Fibroblast of mammary gland (primary cell): Measurements from ENCODE around the gene NOS1.

Experiments
- DNase-seq: peaks from one replicate; pipeline ENCODE4 v3.0.0-alpha.2; 2010; ENCODE audit warnings: low read depth
- H3K4me3 ChIP-seq: 2 replicates; pipeline ENCODE4 v1.5.1; 2011; ENCODE audit warnings: low read depth, mild to moderate bottlenecking, low read length, moderate library complexity; ENCODE audit not compliant: control insufficient read depth
- TF ChIP-seq, protein P1 (sequence below): conservative IDR thresholded peaks from 2 replicates; pipeline ENCODE4 v1.5.1; 2011; ENCODE audit warnings: low read depth, low read length, inconsistent platforms; ENCODE audit not compliant: control insufficient read depth, insufficient read depth

Gene NOS1

DNA sequence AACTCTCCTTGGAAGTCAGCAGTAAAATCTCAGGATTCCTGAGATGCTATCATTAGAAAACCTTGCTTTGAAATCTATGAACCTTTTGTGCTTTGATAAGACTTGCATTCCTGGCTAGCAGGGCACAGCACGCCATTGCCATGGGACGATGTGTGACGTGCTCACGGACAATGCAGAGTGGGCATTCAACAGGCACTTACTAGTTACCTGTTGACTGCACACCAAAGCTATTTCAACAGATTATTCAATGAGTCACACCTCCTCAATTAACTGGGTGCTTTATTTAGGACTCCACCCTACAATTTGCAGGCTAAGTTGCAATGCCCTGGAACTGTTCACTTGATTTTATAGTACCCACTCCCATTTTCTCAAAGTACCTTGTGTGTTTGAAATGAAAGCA lies 11.3 kb downstream of the NOS1 start:
- TF ChIP-seq, protein P1, sequence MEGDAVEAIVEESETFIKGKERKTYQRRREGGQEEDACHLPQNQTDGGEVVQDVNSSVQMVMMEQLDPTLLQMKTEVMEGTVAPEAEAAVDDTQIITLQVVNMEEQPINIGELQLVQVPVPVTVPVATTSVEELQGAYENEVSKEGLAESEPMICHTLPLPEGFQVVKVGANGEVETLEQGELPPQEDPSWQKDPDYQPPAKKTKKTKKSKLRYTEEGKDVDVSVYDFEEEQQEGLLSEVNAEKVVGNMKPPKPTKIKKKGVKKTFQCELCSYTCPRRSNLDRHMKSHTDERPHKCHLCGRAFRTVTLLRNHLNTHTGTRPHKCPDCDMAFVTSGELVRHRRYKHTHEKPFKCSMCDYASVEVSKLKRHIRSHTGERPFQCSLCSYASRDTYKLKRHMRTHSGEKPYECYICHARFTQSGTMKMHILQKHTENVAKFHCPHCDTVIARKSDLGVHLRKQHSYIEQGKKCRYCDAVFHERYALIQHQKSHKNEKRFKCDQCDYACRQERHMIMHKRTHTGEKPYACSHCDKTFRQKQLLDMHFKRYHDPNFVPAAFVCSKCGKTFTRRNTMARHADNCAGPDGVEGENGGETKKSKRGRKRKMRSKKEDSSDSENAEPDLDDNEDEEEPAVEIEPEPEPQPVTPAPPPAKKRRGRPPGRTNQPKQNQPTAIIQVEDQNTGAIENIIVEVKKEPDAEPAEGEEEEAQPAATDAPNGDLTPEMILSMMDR = no peak
- DNase-seq = no peak
- no peak overlapping the region for H3K4me3 ChIP-seq

DNA sequence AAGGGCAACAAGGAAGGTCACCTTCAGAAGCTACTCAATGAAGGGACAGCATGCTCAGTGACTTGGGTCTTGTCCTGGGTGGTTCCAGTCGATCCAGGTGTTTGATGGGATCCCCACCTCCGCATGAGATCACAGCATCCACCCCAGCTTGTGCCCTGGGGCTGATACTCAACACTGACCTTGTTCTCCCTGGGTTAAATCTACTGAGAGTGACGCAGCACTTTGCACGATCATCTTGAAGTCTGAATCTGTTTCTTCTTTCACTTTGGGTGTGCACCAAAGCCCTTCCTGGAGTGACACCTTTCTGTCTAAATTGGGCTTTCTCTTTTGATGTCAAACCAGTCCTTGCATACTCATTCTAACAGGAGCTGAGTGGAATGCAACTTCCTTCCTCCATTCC lies 13.8 kb downstream of the NOS1 start:
- DNase-seq = no peak
- no peak overlapping the region for H3K4me3 ChIP-seq
- TF ChIP-seq, protein P1 = no peak

DNA sequence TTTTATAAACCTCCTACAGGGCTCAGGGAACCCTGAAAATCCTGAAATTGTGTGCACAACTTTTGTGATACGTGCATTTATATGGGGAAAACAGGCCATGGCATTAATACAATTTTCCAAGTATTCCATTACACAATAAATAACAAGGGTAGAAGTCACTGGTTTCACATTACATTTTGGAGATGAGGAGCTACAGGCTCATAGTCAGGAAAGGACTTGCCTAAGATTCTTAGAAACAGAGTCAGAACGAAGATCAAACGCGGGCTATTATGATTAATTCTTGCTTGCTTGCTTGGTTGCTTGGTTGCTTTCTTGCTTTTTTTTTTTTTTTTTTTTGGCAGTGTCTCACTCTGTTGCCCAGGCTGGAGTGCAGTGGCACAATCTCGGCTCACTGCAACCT lies 16.7 kb downstream of the NOS1 start:
- TF ChIP-seq, protein P1 = no peak
- no peak overlapping the region for H3K4me3 ChIP-seq
- DNase-seq = no peak

DNA sequence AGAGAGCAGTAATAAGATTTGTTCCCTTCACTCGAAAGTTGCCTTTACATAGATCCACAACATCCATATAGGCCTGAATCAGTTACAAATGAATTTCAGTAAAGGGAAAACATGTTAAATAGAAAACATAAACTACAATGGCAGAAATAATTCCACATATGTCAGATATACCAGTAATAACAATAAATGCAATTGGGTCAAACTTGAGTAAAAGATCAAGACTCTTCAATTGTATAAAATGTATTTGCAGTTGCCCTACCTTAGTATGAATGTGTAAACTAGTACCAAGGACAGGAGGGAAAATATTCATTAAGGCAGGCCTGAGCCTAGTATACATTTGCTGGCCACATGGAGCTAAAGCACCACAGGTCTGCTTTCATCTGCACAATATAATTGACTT lies 17.6 kb downstream of the NOS1 start:
- TF ChIP-seq, protein P1 = no peak
- no peak for DNase-seq
- H3K4me3 ChIP-seq = no peak overlapping the region

DNA sequence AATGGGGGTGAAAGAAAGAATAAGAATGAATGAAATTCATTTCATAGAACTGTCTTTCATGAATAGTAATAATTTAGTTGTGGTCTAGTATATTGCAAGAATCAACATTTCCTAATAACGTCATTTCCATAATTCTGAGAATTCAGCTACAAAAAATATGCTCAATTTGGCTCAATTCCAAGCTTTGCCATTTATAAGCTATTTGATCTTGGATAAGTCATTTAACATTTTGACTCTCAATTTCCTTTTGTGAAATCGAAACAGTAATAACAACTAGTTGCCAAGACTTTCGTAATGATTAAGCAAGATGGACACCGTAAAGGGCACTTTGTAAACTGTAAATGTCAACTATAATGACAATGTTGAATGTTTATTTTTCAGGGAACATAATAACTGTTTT lies 18.1 kb downstream of the NOS1 start:
- no peak overlapping the region for H3K4me3 ChIP-seq
- TF ChIP-seq, protein P1 = no peak
- no peak for DNase-seq

DNA sequence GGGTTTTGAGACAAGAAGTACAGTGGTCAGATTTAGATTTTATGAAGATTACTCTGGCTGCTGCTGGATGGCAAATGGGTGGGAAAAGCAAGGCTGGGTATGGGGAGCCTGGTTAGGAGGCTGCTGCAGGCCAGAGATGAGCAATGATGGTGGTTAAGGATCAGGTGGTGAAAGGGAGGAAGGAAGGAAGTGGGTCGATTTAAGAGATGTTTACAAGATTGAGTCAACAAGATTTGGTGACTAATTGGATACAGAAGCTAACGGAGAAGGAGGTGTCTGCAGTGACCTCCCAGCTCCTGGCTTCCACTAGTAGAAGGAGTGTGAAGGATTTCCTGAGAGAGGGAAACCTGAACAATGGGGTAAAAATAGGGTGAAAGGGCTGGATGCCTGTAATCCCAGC lies 18.7 kb downstream of the NOS1 start:
- TF ChIP-seq, protein P1 = no peak

DNA sequence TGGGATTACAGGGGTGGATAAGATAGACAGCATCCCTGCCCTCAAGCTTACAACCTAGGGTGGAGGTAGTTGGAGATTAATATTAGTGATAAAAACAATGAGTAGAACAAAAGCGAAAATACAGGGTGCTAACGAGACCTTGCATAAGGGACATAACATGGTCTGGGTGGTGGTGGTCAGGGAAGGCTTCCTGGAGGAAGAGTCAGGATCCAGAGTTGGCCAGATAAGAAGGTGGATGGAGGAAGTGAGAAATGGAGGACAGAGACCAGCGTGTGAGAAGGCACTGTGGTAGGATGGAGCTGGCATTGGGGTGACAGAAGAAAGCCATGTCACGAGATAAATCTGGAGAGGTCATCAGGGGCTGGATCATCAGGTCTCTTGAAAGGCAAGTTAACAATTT lies 19.2 kb downstream of the NOS1 start:
- no peak overlapping the region for H3K4me3 ChIP-seq
- no peak for DNase-seq
- TF ChIP-seq, protein P1 = no peak

More for the DNA sequence above, 18.7 kb downstream of the NOS1 start:
- DNase-seq = no peak
- no peak overlapping the region for H3K4me3 ChIP-seq
